Regular cardiac myocyte (primary cell): ENCODE results near the gene WBP4. TPM values are rescaled to one million over a fixed set of nuclear protein-coding genes. Genes with fewer than 3 reads are reported as not detected.

Experiments
- total RNA-seq: library from RNA; depleted of rRNA; stranded (reverse); fragments of >200 nt; gene quantifications from 2 replicates; pipeline ENCODE4 v1.2.3, GENCODE V29; 2014

WBP4 gene, protein sequence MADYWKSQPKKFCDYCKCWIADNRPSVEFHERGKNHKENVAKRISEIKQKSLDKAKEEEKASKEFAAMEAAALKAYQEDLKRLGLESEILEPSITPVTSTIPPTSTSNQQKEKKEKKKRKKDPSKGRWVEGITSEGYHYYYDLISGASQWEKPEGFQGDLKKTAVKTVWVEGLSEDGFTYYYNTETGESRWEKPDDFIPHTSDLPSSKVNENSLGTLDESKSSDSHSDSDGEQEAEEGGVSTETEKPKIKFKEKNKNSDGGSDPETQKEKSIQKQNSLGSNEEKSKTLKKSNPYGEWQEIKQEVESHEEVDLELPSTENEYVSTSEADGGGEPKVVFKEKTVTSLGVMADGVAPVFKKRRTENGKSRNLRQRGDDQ
- 9.8 and 9.9 TPM in 2 replicates for total RNA-seq

GRCh38 chr13:41061075-41061913 lies at the start of gene WBP4:
Gene WBP4, plus strand, starts transcription at chr13:41061509. Its CDS starts 165 bp downstream, at chr13:41061674.

DNA sequence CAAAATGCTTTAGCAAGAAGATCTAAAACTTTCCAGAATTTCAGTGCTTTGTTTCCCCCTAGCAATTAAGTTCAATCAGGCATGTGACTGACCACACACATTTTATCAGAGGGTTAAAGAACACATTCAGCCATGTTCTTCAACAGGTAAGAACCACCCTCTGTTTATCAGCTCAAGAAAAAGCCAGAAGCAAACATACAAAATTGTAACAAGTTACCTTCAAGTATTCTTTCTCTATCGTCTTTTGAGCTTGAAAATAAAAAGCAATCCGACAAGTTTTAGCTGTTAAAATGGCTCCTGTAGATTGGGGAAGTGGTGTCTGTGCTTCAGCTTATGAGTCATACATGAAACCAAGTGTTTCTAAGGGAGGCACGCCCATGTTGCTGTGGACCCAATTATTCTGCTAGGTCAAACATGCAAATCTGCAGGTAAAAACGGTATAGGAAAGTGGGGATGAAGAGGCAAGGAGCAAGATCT lies 42.3 kb upstream of the WBP4 start, which contains the start of gene ELF1:
Gene ELF1 (minus strand): TSS at position 306 of the 477 bp plus-strand sequence. CDS start 37,262 bp downstream, outside the sequence.

DNA sequence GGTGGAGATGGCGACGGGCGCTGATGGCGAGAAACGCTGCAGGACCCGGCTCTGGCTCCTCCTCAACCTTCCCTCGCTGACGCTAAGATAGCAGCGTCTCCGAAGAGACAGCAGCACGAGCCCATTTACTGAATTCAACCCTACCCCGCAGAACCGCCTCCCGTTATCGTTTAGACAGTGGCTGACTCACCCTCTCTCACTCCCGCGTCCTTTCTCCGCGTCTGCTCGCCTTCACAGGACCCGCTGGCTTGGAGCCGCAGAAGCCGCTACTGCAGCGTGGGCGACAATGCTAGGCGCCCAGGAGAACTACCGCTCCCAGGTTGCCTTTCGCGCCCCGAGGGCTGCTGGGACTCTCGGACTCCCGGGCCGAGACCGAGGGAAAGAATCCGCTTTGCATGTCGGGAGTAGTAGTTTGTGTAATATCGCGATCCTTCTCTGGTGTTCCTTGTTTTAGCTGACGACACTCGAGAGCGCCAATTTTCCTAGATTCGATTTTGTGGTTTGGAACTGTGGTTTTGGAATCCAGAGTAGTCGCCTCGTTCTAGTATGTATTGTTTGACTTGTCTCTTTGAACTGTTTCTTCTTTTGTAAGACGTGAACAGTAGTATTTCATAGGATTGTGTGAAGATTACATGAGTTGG lies 71.3 kb downstream of the WBP4 start, which contains the start of gene KBTBD6:
Gene KBTBD6 (minus strand): TSS at position 291 of the 641 bp plus-strand sequence. CDS start 291 bp downstream, outside the sequence.

Other genes starting within 250 kb of the WBP4 start
- 27.6 and 33.0 TPM in 2 replicates for gene ELF1, start 42.2 kb upstream of the WBP4 start, total RNA-seq
- gene KBTBD6, start 71.3 kb downstream of the WBP4 start, total RNA-seq, result 9.0 and 15.1 TPM in 2 replicates
- 5.9 and 8.7 TPM in 2 replicates for gene KBTBD7, start 133.1 kb downstream of the WBP4 start, total RNA-seq
- 14.6 and 18.0 TPM in 2 replicates for gene MTRF1, start 202.1 kb downstream of the WBP4 start, total RNA-seq
- gene NAA16, start 249.8 kb downstream of the WBP4 start, total RNA-seq, result 5.6 and 7.0 TPM in 2 replicates